ENCODE data around the gene SELENON. TPM values are rescaled to one million over a fixed set of nuclear protein-coding genes. Genes with fewer than 3 reads are reported as not detected.
A peak's percentile ranks its signal among the peaks of the same experiment; 100 is the strongest.

The SELENON gene
- total and polyA plus RNA-seq, 12 donors, result 8.7 to 105 (median 67.8) TPM

DNA sequence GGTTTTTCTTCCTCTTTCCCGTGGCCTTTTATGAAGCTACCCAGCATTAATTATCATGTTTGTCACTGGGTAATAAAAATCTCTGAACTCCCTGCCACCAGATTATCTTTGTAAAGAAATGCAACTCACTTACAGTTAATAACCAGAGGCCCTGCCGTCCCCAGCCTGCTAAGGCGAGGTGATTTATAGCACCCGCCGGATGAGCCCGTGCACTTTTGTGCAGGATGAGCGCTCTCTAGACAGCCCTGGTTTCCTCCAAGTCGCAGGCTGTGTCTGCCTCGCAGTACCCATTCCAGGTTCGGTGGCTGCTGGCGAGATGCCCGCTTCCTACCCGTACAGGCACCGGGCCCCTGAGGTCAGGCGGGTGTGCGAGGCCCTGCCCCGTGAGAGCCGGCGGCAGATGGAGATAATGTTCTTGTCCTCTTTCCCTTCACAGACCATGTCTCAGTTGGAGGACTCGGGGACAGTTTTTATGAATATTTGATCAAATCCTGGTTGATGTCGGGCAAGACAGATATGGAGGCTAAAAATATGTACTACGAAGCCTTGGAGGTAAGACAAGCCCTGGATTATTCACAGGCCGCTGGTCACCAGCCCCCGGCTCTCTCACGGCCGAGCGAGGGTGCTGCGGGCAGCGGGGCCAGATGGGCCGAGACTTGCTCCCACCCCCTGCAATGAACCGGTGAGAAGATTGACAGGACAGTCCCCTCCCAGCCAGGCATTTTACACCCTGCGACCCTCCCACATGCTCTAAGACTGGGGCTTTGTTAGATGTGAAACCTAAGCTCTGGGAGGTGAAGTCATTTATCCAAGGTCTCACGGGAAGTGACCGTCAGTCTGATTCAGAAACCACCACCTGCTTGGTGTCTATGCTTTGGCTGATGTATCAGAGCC, 28.5 kb upstream of the SELENON start:
- no peak for TF ChIP-seq POLR2A (IDR thresholded peaks at IDR 0.05)
- TF ChIP-seq, protein P1, sequence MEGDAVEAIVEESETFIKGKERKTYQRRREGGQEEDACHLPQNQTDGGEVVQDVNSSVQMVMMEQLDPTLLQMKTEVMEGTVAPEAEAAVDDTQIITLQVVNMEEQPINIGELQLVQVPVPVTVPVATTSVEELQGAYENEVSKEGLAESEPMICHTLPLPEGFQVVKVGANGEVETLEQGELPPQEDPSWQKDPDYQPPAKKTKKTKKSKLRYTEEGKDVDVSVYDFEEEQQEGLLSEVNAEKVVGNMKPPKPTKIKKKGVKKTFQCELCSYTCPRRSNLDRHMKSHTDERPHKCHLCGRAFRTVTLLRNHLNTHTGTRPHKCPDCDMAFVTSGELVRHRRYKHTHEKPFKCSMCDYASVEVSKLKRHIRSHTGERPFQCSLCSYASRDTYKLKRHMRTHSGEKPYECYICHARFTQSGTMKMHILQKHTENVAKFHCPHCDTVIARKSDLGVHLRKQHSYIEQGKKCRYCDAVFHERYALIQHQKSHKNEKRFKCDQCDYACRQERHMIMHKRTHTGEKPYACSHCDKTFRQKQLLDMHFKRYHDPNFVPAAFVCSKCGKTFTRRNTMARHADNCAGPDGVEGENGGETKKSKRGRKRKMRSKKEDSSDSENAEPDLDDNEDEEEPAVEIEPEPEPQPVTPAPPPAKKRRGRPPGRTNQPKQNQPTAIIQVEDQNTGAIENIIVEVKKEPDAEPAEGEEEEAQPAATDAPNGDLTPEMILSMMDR (IDR thresholded peaks at IDR 0.05), result no peak
- Histone ChIP-seq H3K27ac (peak overlapping the region in 2 of 5 donors; percentile 56 to 80), H3K4me1 (replicated peaks in 1 of 2) (peaks cover 0 to 30% of the 10 kb centered on the region in 2 donors), H3K27me3 (no peaks in the 10 kb centered on the region), H3K9me3 (replicated peaks in 1 of 3) (no peaks in the 10 kb centered on the region), H3K36me3 (replicated peaks in 1 of 2) (peaks cover 0 to 9% of the 10 kb centered on the region in 2 donors), H3K4me3 (no peak overlapping the region)
- WGBS, 4 donors, result 50 to 57% (median 53%) methylated on average over 27 to 34 of the region's 34 CpGs
- peak; percentile 58 to 94 (median 76) for DNase-seq
- intact Hi-C loops (cut with DNase I), result no loop called here

DNA sequence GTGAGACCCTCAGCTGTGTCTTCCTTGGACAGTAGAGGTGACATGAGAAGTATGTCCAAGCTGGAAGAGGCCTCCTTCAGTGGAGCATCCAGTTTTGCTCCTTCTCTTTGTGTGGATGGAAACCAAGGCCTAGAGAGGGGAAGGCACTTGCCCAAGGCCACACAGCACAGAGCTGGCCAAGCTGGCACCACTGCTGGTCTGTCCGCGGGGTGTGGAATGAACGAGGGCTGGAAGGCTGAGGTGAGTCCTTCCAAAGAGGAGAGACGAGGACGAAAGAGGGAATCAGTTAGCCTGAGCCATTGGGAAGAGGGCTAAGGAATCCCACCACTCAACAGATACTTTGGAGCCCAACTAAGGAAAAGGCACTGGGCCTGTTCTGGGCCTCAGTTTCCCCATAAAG, 27.8 kb upstream of the SELENON start:
- H3K36me3 ChIP-seq (replicated peaks in 1 of 2), result peaks cover 0 to 9% of the 10 kb centered on the region in 2 donors
- H3K4me1 ChIP-seq (replicated peaks in 1 of 2), result peaks cover 0 to 30% of the 10 kb centered on the region in 2 donors
- no peak overlapping the region for H3K4me3 ChIP-seq
- intact Hi-C loops (cut with DNase I), result no loop called here
- no peaks in the 10 kb centered on the region for H3K27me3 ChIP-seq
- DNase-seq, result no peak
- WGBS, 4 donors, result 88 to 96% (median 90%) methylated on average over 5 of the region's 5 CpGs
- H3K27ac ChIP-seq, result peak overlapping the region in 1 of 5 donors; percentile 80
- no peaks in the 10 kb centered on the region for H3K9me3 ChIP-seq (replicated peaks in 1 of 3)
- TF ChIP-seq POLR2A (IDR thresholded peaks at IDR 0.05), result no peak
- TF ChIP-seq, protein P1 (IDR thresholded peaks at IDR 0.05), result no peak

DNA sequence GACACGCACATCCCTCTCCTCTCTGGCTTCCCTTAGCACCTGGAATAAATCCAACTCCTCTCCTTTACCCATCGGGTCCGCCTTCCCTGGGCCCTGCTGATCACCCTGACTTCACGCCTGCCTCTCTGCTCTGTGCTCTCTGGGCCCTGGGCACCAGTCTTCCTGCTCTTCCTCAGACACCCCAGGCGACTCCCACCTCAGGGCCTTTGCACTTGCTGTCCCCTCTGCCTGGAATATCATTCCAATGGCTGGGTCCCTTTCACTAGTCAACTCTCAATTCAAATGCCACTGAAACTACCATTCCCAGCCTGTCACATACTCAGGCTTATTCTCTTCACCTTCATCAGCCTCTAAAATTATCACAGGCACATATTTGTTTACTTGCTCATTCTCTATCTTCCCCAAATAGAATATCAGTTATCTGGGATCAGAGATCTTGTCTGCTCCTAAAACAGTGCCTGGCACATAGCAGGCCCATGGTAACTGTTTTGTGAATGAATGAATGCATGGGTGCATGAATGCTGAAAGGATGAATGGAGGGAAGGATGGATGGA, 27.2 kb upstream of the SELENON start:
- TF ChIP-seq, protein P1 (IDR thresholded peaks at IDR 0.05), result no peak
- TF ChIP-seq POLR2A (IDR thresholded peaks at IDR 0.05), result no peak
- peaks cover 0 to 9% of the 10 kb centered on the region in 2 donors for H3K36me3 ChIP-seq (replicated peaks in 1 of 2)
- intact Hi-C loops (cut with DNase I), result no loop called here
- no peaks in the 10 kb centered on the region for H3K9me3 ChIP-seq (replicated peaks in 1 of 3)
- DNase-seq, result no peak
- WGBS, 4 donors, result 89 to 97% (median 95%) methylated on average over 5 of the region's 5 CpGs
- H3K4me1 ChIP-seq (replicated peaks in 1 of 2), result peaks cover 0 to 30% of the 10 kb centered on the region in 2 donors
- H3K27me3 ChIP-seq, result no peaks in the 10 kb centered on the region
- H3K4me3 ChIP-seq, result no peak overlapping the region
- H3K27ac ChIP-seq, result peak overlapping the region in 1 of 5 donors; percentile 80

DNA sequence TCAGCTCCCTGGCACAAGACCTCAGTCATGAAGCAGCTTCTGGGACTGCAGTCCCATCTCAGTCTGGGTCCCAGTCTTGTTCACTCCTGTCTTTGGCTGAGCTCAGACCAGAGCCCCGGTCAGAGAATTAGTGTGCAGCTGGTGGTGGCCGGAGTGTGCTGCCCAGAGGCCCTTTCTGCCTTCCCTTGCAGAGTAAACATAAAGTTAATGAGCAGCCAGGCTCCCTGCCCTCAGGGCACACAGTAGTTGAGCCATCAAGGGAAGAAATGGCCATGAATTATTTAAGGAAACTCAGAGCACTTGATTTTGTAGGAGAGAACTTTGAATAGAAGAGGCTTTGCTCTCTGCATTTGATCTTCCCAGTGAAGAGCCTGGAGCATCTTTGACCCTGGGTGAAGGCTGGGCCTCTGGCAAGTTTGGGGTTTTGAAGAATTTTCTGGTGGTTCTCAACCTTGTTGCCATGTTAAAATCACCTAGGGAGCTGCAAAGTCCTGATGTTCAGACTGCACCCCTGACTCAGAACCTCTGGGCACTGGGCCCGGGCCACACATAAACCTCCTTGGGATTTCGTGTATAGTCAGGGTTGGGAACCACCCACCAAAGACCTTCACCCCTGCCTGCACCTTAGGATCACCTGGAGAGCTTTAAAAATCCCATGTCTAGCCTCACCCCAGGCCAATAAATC, 26.4 kb upstream of the SELENON start:
- Histone ChIP-seq H3K36me3 (replicated peaks in 1 of 2) (peaks cover 0 to 9% of the 10 kb centered on the region in 2 donors), H3K27me3 (no peaks in the 10 kb centered on the region), H3K4me3 (no peak overlapping the region), H3K9me3 (replicated peaks in 1 of 3) (no peaks in the 10 kb centered on the region), H3K27ac (no peak overlapping the region), H3K4me1 (replicated peaks in 1 of 2) (peaks cover 0 to 30% of the 10 kb centered on the region in 2 donors)
- TF ChIP-seq, protein P1 (IDR thresholded peaks at IDR 0.05), result no peak
- TF ChIP-seq POLR2A (IDR thresholded peaks at IDR 0.05), result no peak
- intact Hi-C loops (cut with DNase I), result no loop called here
- WGBS, 4 donors, result 73 to 85% (median 81%) methylated on average over 4 of the region's 4 CpGs
- no peak for DNase-seq

Data from adrenal gland (tissue), 12 donors.